ENCODE data around the gene TMEM94. TPM values are rescaled to one million over a fixed set of nuclear protein-coding genes. Genes with fewer than 3 reads are reported as not detected.

TMEM94 gene
- total and polyA plus RNA-seq, 2 of the 13 experiments (the other 11 are each of a cell fraction or from before 2014, with no cell fraction given) = 32.6 to 134 TPM

DNA sequence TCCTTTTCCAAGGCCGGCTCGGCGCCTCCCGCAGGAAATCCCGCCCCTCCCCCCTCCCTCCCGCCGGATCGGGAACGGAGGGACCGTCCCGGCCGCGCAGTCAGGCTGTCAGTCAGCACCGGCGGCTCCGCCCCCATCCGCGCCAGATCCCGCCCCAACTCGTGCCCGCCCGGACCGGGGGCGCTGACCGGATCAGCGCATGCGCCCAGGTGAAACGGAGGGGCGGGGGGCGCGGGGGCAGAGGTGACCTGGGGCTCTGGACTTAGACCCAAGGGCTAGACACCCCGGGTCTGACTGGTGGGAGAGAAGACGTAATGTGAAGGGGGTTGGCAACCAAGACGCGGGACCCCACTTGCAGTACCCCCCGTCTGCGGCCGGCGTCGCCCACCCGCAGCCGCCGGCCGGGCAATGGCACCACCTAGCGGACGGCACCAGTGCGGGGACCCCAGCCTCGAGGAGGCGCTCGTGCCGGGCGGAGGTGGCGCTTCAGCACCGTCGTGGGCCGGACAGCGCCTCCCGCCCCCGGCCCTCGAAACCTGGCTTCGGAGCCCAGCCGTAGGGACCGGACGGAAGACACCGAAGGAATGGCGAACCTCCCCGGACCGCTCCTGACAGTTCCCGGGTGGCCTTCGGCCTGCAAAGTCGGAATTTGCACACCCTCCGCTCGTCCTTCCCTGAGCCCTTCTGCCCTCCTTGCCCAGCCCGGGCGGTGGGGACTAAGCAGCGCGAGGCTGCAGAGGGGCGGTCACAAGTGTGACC lies 59.2 kb downstream of the TMEM94 start, which contains the start of gene CASKIN2 (continued):
- TF ChIP-seq ZNF788 (CRISPR knock-in tag; IDR thresholded peaks at IDR 0.05; ENCODE audit: borderline replicate concordance) = peak; percentile 90
- TF ChIP-seq HOXA7 (CRISPR knock-in tag; IDR thresholded peaks at IDR 0.05) = no peak
- TF ChIP-seq, protein P1, sequence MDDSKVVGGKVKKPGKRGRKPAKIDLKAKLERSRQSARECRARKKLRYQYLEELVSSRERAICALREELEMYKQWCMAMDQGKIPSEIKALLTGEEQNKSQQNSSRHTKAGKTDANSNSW (CRISPR knock-in tag; IDR thresholded peaks at IDR 0.05; ENCODE audit: borderline replicate concordance) = peak; percentile 97; the same call in 1 of the 2 replicates
- 0 out of 2 replicates have a peak, but pooled peaks have one; percentile 55 for TF ChIP-seq ZNF367 (CRISPR knock-in tag; IDR thresholded peaks at IDR 0.05; ENCODE audit: borderline replicate concordance)
- no peak; the same call in 1 of the 2 replicates for TF ChIP-seq NR2F2 (IDR thresholded peaks at IDR 0.05; ENCODE audit: borderline replicate concordance, low read depth)
- TF ChIP-seq FOSL2 (CRISPR knock-in tag; IDR thresholded peaks at IDR 0.05) = peak; percentile 73
- TF ChIP-seq KLF9 (CRISPR knock-in tag; IDR thresholded peaks at IDR 0.05; ENCODE audit: low read depth) = no peak
- TF ChIP-seq LRRFIP1 (CRISPR knock-in tag; conservative IDR thresholded peaks at IDR 0.05) = peak; percentile 94
- 0 out of 2 replicates have a peak, but pooled peaks have one; percentile 74 for TF ChIP-seq NFE2L1 (CRISPR knock-in tag; IDR thresholded peaks at IDR 0.05; ENCODE audit: borderline replicate concordance)
- peak; percentile 98 for TF ChIP-seq ZNF556 (CRISPR knock-in tag; IDR thresholded peaks at IDR 0.05; ENCODE audit: borderline replicate concordance)
- TF ChIP-seq HNRNPK (IDR thresholded peaks at IDR 0.05; ENCODE audit: low read depth, low read length, poor library complexity, severe bottlenecking) = peak; percentile 76
- TF ChIP-seq CEBPG (CRISPR knock-in tag; IDR thresholded peaks at IDR 0.05) = no peak
- no peak for TF ChIP-seq ATF1 (CRISPR knock-in tag; IDR thresholded peaks at IDR 0.05)
- peak; percentile 20 for TF ChIP-seq CBX1 (IDR thresholded peaks at IDR 0.05; ENCODE audit: low read depth)
- peak; percentile 92 for TF ChIP-seq U2AF1 (optimal IDR thresholded peaks at IDR 0.05; ENCODE audit: low read depth, low read length)
- peak; percentile 80; the same call in 1 of the 2 replicates for TF ChIP-seq ZNF746 (CRISPR knock-in tag; IDR thresholded peaks at IDR 0.05)
- TF ChIP-seq, protein P2, sequence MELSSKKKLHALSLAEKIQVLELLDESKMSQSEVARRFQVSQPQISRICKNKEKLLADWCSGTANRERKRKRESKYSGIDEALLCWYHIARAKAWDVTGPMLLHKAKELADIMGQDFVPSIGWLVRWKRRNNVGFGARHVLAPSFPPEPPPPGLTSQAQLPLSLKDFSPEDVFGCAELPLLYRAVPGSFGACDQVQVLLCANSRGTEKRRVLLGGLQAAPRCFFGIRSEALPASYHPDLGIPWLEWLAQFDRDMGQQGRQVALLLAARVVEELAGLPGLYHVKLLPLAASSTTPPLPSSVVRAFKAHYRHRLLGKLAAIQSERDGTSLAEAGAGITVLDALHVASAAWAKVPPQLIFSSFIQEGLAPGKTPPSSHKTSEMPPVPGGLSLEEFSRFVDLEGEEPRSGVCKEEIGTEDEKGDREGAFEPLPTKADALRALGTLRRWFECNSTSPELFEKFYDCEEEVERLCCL (CRISPR knock-in tag; IDR thresholded peaks at IDR 0.05; ENCODE audit: borderline replicate concordance) = peak; percentile 99
- peak; percentile 49; the same call in 1 of the 2 replicates for TF ChIP-seq RERE (CRISPR knock-in tag; IDR thresholded peaks at IDR 0.05; ENCODE audit: low read depth)
- peak; percentile 73; the same call in 1 of the 2 replicates for TF ChIP-seq ZNF747 (CRISPR knock-in tag; IDR thresholded peaks at IDR 0.05; ENCODE audit: borderline replicate concordance)

All from HepG2 (cell line).